GM12878 (cell line): Measurements from ENCODE around the gene CP.

Experiments used
- CBX5 ChIP-seq: sonication (generic); IDR thresholded peaks from 2 replicates; pipeline ENCODE4 v1.6.1; 2016; ENCODE audit warnings: low read depth, moderate library complexity, mild to moderate bottlenecking, inconsistent platforms
- CEBPZ ChIP-seq: fragments of 150-350 bp; IDR thresholded peaks from 2 replicates; pipeline ENCODE4 v1.6.1; 2016; ENCODE audit warnings: low read depth, low read length
- CTCF ChIP-seq, 3 experiments: IDR thresholded peaks in 2 of 3; conservative IDR thresholded peaks in 1 of 3; 2 replicates each; pipeline ENCODE4 v1.5.1; 2011; ENCODE audit warnings: low read depth in 3 of 3, low read length in 3 of 3, mild to moderate bottlenecking in 3 of 3, control low read depth in 2 of 3, moderate library complexity in 2 of 3, inconsistent platforms in 1 of 3, mixed read lengths in 1 of 3; ENCODE audit not compliant: control insufficient read depth in 2 of 3, insufficient read depth in 1 of 3; ENCODE audit errors: extremely low read depth in 1 of 3
- EGR1 ChIP-seq, 2 experiments: IDR thresholded peaks; 1 replicate in 1 of 2; 2 replicates in 1 of 2; pipeline ENCODE4 v1.6.1; 2011 to 2012; ENCODE audit warnings: low read depth in 2 of 2, low read length in 2 of 2, borderline replicate concordance in 1 of 2, mild to moderate bottlenecking in 1 of 2, moderate library complexity in 1 of 2
- MTA3 ChIP-seq: IDR thresholded peaks from 2 replicates; pipeline ENCODE4 v1.6.1; 2012; ENCODE audit warnings: low read length, inconsistent platforms, borderline replicate concordance
- PBX3 ChIP-seq: IDR thresholded peaks from 2 replicates; pipeline ENCODE4 v1.6.1; 2011; ENCODE audit warnings: mild to moderate bottlenecking, low read depth, low read length, moderate library complexity; ENCODE audit not compliant: insufficient replicate concordance
- PKNOX1 ChIP-seq: fragments of 450-650 bp; IDR thresholded peaks from 2 replicates; pipeline ENCODE4 v1.6.1; 2016; ENCODE audit warnings: mild to moderate bottlenecking
- PML ChIP-seq: IDR thresholded peaks from 2 replicates; pipeline ENCODE4 v1.6.1; 2012; ENCODE audit warnings: low read length, inconsistent platforms
- SPI1 ChIP-seq: IDR thresholded peaks from 2 replicates; pipeline ENCODE4 v1.6.1; 2011; ENCODE audit warnings: low read depth, mild to moderate bottlenecking, low read length, moderate library complexity, borderline replicate concordance; ENCODE audit not compliant: insufficient read depth
- TAF1 ChIP-seq: IDR thresholded peaks from 2 replicates; pipeline ENCODE4 v1.6.1; 2011; ENCODE audit warnings: mild to moderate bottlenecking, low read depth, low read length, borderline replicate concordance
- TCF3 ChIP-seq: IDR thresholded peaks from 2 replicates; pipeline ENCODE4 v1.6.1; 2012; ENCODE audit warnings: low read depth, mild to moderate bottlenecking, low read length, borderline replicate concordance; ENCODE audit not compliant: insufficient read depth
- ZNF274 ChIP-seq: IDR thresholded peaks from one replicate; pipeline ENCODE4 v1.8.0; 2011; ENCODE audit not compliant: insufficient read length, insufficient read depth

- TF ChIP-seq SPI1 (no peak), CEBPZ (no peak), PML (no peak), MTA3 (no peak), TCF3 (no peak), CBX5 (no peak), CTCF (IDR thresholded peaks at IDR 0.05 in 2 of 3, conservative IDR thresholded peaks at IDR 0.05 in 1 of 3; ENCODE audit: control insufficient read depth in 2 of 3, extremely low read depth in 1 of 3, insufficient read depth in 1 of 3, low read depth in 3 of 3, low read length in 3 of 3) (no peak), EGR1 (IDR thresholded peaks at IDR 0.05; ENCODE audit: borderline replicate concordance in 1 of 2, low read depth in 2 of 2, low read length in 2 of 2) (no peak), PKNOX1 (no peak), PBX3 (no peak), TAF1 (no peak), ZNF274 (no peak)
Measured at GRCh38 chr3:149150436-149150835, 71.2 kb downstream of the CP start.
